HCT116 (cell line): ENCODE measurements around the gene ANKRD29. TPM values are rescaled to one million over a fixed set of nuclear protein-coding genes. Genes with fewer than 3 reads are reported as not detected.

Experiments used
- ATAC-seq: fragments of 200-7000 bp; cut with Tn5 transposase; 2 replicates; pipeline ENCODE4 v1.9.1; 2020; ENCODE audit warnings: mild to moderate bottlenecking, moderate library complexity
- BruUV-seq: library from RNA; stranded (reverse); fragments of 400-500 nt; replicated peaks from 2 replicates; lab custom pipeline; 2021; lab: Mats Ljungman, UMichigan
- CTCF ChIA-PET: fragments of 300-600 bp; sonication (Branson Sonifier 250); formaldehyde crosslinking; loops from one replicate; lab custom pipeline; 2021; ENCODE audit warnings: antibody characterized with exemption; lab: Charles Lee
- POLR2A ChIA-PET: fragments of 300-600, 350-600 bp; sonication (Branson Sonifier 250); formaldehyde crosslinking; loops from one replicate; lab custom pipeline; 2021; ENCODE audit warnings: antibody characterized with exemption; lab: Charles Lee
- RAD21 ChIA-PET, 2 experiments: fragments of 300-600 bp; sonication (Branson Sonifier 250); formaldehyde crosslinking; loops; one replicate each; lab custom pipeline; 2023; ENCODE audit warnings: low total read pairs in 2 of 2; ENCODE audit not compliant: uncharacterized antibody in 2 of 2, unreplicated experiment in 2 of 2, low non-redundant PET in 1 of 2; lab: Charles Lee
- DNase-seq: peaks from one replicate; pipeline ENCODE4 v3.0.0-alpha.2; 2010; ENCODE audit warnings: low read depth, low spot score
- H2AFZ ChIP-seq: fragments of 200-600 bp; shearing (Covaris generic), sonication (generic); 2 replicates; pipeline ENCODE4 v1.6.1; 2017; ENCODE audit warnings: low read depth, mixed run types, mixed read lengths, antibody characterized with exemption, low read length; ENCODE audit not compliant: poor library complexity, severe bottlenecking
- H3K27ac ChIP-seq: 2 replicates; pipeline ENCODE4 v1.5.1; 2012; ENCODE audit warnings: low read depth, low read length
- H3K27me3 ChIP-seq: fragments of 200-600 bp; sonication (generic); 2 replicates; pipeline ENCODE4 v1.6.1; 2016; ENCODE audit warnings: mixed run types, low read length, mixed read lengths; ENCODE audit not compliant: insufficient read depth
- H3K36me3 ChIP-seq, 2 experiments: fragments of 200-500 bp in 1 of 2; fragments of 200-600 bp in 1 of 2; sonication (Bioruptor generic) in 1 of 2; sonication (generic) in 1 of 2; 2 replicates each; pipeline versions ENCODE4 v1.5.1 to v1.6.1; 2014 to 2016; ENCODE audit warnings: low read length in 2 of 2, inconsistent platforms in 1 of 2, mixed read lengths in 1 of 2, mixed run types in 1 of 2; ENCODE audit not compliant: insufficient read depth in 2 of 2, control insufficient read depth in 1 of 2
- H3K4me1 ChIP-seq, 2 experiments: fragments of 200-600 bp in 1 of 2; sonication (generic) in 1 of 2; 2 replicates each; pipeline versions ENCODE4 v1.5.1 to v1.6.1; 2012 to 2017; ENCODE audit warnings: low read length in 2 of 2, inconsistent platforms in 1 of 2, mild to moderate bottlenecking in 1 of 2, mixed read lengths in 1 of 2, mixed run types in 1 of 2, moderate library complexity in 1 of 2; ENCODE audit not compliant: insufficient read depth in 2 of 2, control insufficient read depth in 1 of 2
- H3K4me2 ChIP-seq: fragments of 200-600 bp; sonication (generic); 2 replicates; pipeline ENCODE4 v1.6.1; 2017; ENCODE audit warnings: mixed run types, low read length, mixed read lengths
- H3K4me3 ChIP-seq, 2 experiments: fragments of 200-600 bp in 1 of 2; sonication (generic) in 1 of 2; replicated peaks in 1 of 2; 2 replicates each; pipeline ENCODE4 v1.5.1; 2011 to 2016; ENCODE audit warnings: low read length in 2 of 2, control low read depth in 1 of 2, low read depth in 1 of 2, mild to moderate bottlenecking in 1 of 2, mixed read lengths in 1 of 2, mixed run types in 1 of 2
- H3K79me2 ChIP-seq: fragments of 200-600 bp; sonication (generic); 2 replicates; pipeline ENCODE4 v1.6.1; 2017; ENCODE audit warnings: mild to moderate bottlenecking, mixed run types, low read length, moderate library complexity, mixed read lengths; ENCODE audit not compliant: insufficient read depth
- H3K9ac ChIP-seq: fragments of 200-600 bp; sonication (generic); 2 replicates; pipeline ENCODE4 v1.6.1; 2016; ENCODE audit warnings: low read length, mixed read lengths
- H3K9me2 ChIP-seq: fragments of 200-600 bp; sonication (generic), shearing (Covaris generic); 2 replicates; pipeline ENCODE4 v1.6.1; 2017; ENCODE audit warnings: mixed run types, mild to moderate bottlenecking, moderate library complexity; ENCODE audit not compliant: insufficient read depth
- H3K9me3 ChIP-seq, 2 experiments: fragments of 200-500 bp in 1 of 2; fragments of 200-600 bp in 1 of 2; sonication (Bioruptor generic) in 1 of 2; sonication (generic) in 1 of 2; 2 replicates each; pipeline ENCODE4 v1.6.1; 2014 to 2017; ENCODE audit warnings: low read length in 2 of 2, mixed read lengths in 2 of 2, inconsistent platforms in 1 of 2, low read depth in 1 of 2, mild to moderate bottlenecking in 1 of 2, mixed run types in 1 of 2, moderate library complexity in 1 of 2; ENCODE audit not compliant: control insufficient read depth in 1 of 2, insufficient read depth in 1 of 2
- H4K20me1 ChIP-seq: fragments of 200-600 bp; sonication (generic), shearing (Covaris generic); 2 replicates; pipeline ENCODE4 v1.6.1; 2017; ENCODE audit warnings: mixed run types, mild to moderate bottlenecking, moderate library complexity; ENCODE audit not compliant: insufficient read depth
- CEBPB ChIP-seq: IDR thresholded peaks from 2 replicates; pipeline ENCODE4 v1.6.1; 2012; ENCODE audit warnings: low read depth
- ELF1 ChIP-seq: IDR thresholded peaks from 2 replicates; pipeline ENCODE4 v1.6.1; 2012; ENCODE audit warnings: low read depth, borderline replicate concordance
- MAX ChIP-seq: IDR thresholded peaks from 2 replicates; pipeline ENCODE4 v1.6.1; 2012
- POLR2AphosphoS5 ChIP-seq: IDR thresholded peaks from 2 replicates; pipeline ENCODE4 v1.6.1; 2011; ENCODE audit warnings: mild to moderate bottlenecking, low read depth, low read length, moderate library complexity
- RAD21 ChIP-seq: IDR thresholded peaks from 2 replicates; pipeline ENCODE4 v1.6.1; 2012; ENCODE audit warnings: low read depth, mild to moderate bottlenecking
- SP1 ChIP-seq: IDR thresholded peaks from 2 replicates; pipeline ENCODE4 v1.6.1; 2012; ENCODE audit warnings: low read depth
- YY1 ChIP-seq: IDR thresholded peaks from 2 replicates; pipeline ENCODE4 v1.6.1; 2011; ENCODE audit warnings: low read length, low read depth, moderate library complexity, mild to moderate bottlenecking; ENCODE audit not compliant: insufficient replicate concordance; ENCODE audit errors: extremely low read depth
- ZBTB33 ChIP-seq: IDR thresholded peaks from 2 replicates; pipeline ENCODE4 v1.6.1; 2011; ENCODE audit warnings: mild to moderate bottlenecking, low read length, moderate library complexity; ENCODE audit not compliant: insufficient replicate concordance; ENCODE audit errors: extremely low read depth
- ZFX ChIP-seq: fragments of 450-650 bp; IDR thresholded peaks from 2 replicates; pipeline ENCODE4 v1.6.1; 2017
- ZNF274 ChIP-seq: fragments of 200-500 bp; sonication (Bioruptor generic); IDR thresholded peaks from 2 replicates; pipeline ENCODE4 v1.6.1; 2014; ENCODE audit warnings: mild to moderate bottlenecking, low read depth, low read length, inconsistent platforms
- intact Hi-C: fragments of 100-400 bp; cut with micrococcal nuclease; formaldehyde crosslinking; loops from 2 replicates; pipeline ENCODE4 v1.10.0; 2022
- total RNA-seq: library from RNA; stranded (reverse); gene quantifications from one replicate; pipeline ENCODE4 v1.2.1, GENCODE V29; 2021; ENCODE audit not compliant: unreplicated experiment

The ANKRD29 gene
- total RNA-seq, 1 experiment from 2014 or later, result 8.8 TPM

- ATAC-seq (no peak), DNase-seq (no peak)
- H3K27me3 ChIP-seq, result no peaks in the 10 kb centered on the region
- H3K27ac ChIP-seq, result no peak overlapping the region
- H3K4me2 ChIP-seq, result no peak overlapping the region
- ChIA-PET CTCF (no interaction called here), POLR2A (no interaction called here), RAD21 (no interaction called here)
- H3K9ac ChIP-seq, result no peak overlapping the region
- no peaks in the 10 kb centered on the region for H4K20me1 ChIP-seq
- no peaks in the 10 kb centered on the region for H3K9me3 ChIP-seq
- no peaks in the 10 kb centered on the region for H3K9me2 ChIP-seq
- intact Hi-C loops, result no loop called here
- TF ChIP-seq SP1 (no peak), MAX (no peak), ZNF274 (no peak), POLR2AphosphoS5 (no peak), YY1 (no peak), RAD21 (no peak), ZFX (no peak), CEBPB (no peak)
- no peaks in the 10 kb centered on the region for H3K36me3 ChIP-seq
- no peaks in the 10 kb centered on the region for H3K79me2 ChIP-seq
- H3K4me1 ChIP-seq, result no peaks in the 10 kb centered on the region
- H3K4me3 ChIP-seq, result no peak overlapping the region
- H2AFZ ChIP-seq, result no peak overlapping the region
- no TSS peak for BruUV-seq
Observed at GRCh38 chr18:23648456-23648855, 14.3 kb downstream of the ANKRD29 start.

- ChIA-PET POLR2A (no interaction called here), CTCF (no interaction called here)
Observed at GRCh38 chr18:23646282-23646681, 16.4 kb downstream of the ANKRD29 start.

More at GRCh38 chr18:23646282-23646681, 16.4 kb downstream of the ANKRD29 start:
- Histone ChIP-seq H3K4me3 (no peak overlapping the region), H4K20me1 (no peaks in the 10 kb centered on the region), H3K27ac (no peak overlapping the region), H3K9me3 (no peaks in the 10 kb centered on the region; a peak in 1 of 4 replicates), H3K9ac (no peak overlapping the region), H3K27me3 (no peaks in the 10 kb centered on the region), H3K36me3 (no peaks in the 10 kb centered on the region), H3K9me2 (no peaks in the 10 kb centered on the region), H3K4me1 (no peaks in the 10 kb centered on the region), H2AFZ (no peak overlapping the region), H3K4me2 (no peak overlapping the region), H3K79me2 (no peaks in the 10 kb centered on the region)
- intact Hi-C loops, result no loop called here
- RAD21 ChIA-PET, result no interaction called here
- TF ChIP-seq ZBTB33 (no peak), ZFX (no peak), MAX (no peak), YY1 (no peak), ZNF274 (no peak), ELF1 (no peak)
- no TSS peak for BruUV-seq
- DNase-seq (no peak), ATAC-seq (no peak)
